ENCODE measurements around the gene SCPEP1. TPM values are rescaled to one million over a fixed set of nuclear protein-coding genes. Genes with fewer than 3 reads are reported as not detected.

The SCPEP1 gene
- total and polyA plus RNA-seq, 2 donors: 11.1 to 49.9 TPM

DNA sequence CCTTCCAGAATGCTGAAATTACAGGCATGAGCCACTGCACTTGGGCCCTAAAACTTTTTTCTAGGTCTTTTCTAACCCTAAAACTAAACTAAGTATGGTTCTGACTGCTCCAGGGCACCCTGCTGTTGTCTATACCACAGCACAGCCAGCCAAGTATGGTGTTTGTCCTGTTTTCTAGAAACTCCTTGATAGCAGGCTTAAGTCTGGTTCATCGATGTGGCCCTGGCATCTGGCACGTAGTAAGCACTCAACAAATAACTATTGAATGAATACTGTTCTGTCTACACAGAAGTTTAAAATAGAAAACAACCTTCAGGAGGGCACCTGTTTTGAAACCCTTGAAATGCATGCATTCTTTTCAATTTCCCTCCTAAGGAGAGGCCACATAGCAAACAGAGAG is 62.6 kb downstream of the SCPEP1 start:
- H3K9me3 ChIP-seq (ENCODE audit: control insufficient read depth in 2 of 2, insufficient read depth in 1 of 2, low read length in 1 of 2): peaks cover 0 to 1% of the 10 kb centered on the region in 2 donors
- H3K27me3 ChIP-seq (ENCODE audit: control insufficient read depth in 2 of 2, insufficient read depth in 1 of 2, low read length in 1 of 2): peaks cover 16 to 64% of the 10 kb centered on the region in 2 donors
- no peak overlapping the region for H3K27ac ChIP-seq (ENCODE audit: low read depth in 1 of 2, low read length in 1 of 2)
- peaks cover 0 to 2% of the 10 kb centered on the region in 2 donors for H3K4me1 ChIP-seq (ENCODE audit: control insufficient read depth in 2 of 2, insufficient read depth in 2 of 2, low read length in 2 of 2)
- no peak for DNase-seq (ENCODE audit: low read depth in 6 of 9, low spot score in 9 of 9)
- 95% methylated on average over 2 of the region's 2 CpGs for WGBS
- H3K36me3 ChIP-seq (ENCODE audit: control insufficient read depth in 2 of 2, insufficient read depth in 2 of 2, low read length in 1 of 2): no peaks in the 10 kb centered on the region
- H3K4me3 ChIP-seq (ENCODE audit: low read length in 2 of 2): no peak overlapping the region

- WGBS: 86% methylated on average over 4 of the region's 4 CpGs
- DNase-seq (ENCODE audit: low read depth in 6 of 9, low spot score in 9 of 9): no peak
- no peak overlapping the region for H3K27ac ChIP-seq (ENCODE audit: low read depth in 1 of 2, low read length in 1 of 2)
- H3K9me3 ChIP-seq (ENCODE audit: control insufficient read depth in 2 of 2, insufficient read depth in 1 of 2, low read length in 1 of 2): peaks cover 1 to 6% of the 10 kb centered on the region in 2 donors
- H3K4me1 ChIP-seq (ENCODE audit: control insufficient read depth in 2 of 2, insufficient read depth in 2 of 2, low read length in 2 of 2): peaks cover 0 to 8% of the 10 kb centered on the region in 2 donors
- no peak overlapping the region for H3K4me3 ChIP-seq (ENCODE audit: low read length in 2 of 2)
- H3K36me3 ChIP-seq (ENCODE audit: control insufficient read depth in 2 of 2, insufficient read depth in 2 of 2, low read length in 1 of 2): no peaks in the 10 kb centered on the region
- H3K27me3 ChIP-seq (ENCODE audit: control insufficient read depth in 2 of 2, insufficient read depth in 1 of 2, low read length in 1 of 2): peaks cover 23 to 77% of the 10 kb centered on the region in 2 donors
These were observed 65.3 kb downstream of the SCPEP1 start for GRCh38 chr17:57043276-57043675.

DNA sequence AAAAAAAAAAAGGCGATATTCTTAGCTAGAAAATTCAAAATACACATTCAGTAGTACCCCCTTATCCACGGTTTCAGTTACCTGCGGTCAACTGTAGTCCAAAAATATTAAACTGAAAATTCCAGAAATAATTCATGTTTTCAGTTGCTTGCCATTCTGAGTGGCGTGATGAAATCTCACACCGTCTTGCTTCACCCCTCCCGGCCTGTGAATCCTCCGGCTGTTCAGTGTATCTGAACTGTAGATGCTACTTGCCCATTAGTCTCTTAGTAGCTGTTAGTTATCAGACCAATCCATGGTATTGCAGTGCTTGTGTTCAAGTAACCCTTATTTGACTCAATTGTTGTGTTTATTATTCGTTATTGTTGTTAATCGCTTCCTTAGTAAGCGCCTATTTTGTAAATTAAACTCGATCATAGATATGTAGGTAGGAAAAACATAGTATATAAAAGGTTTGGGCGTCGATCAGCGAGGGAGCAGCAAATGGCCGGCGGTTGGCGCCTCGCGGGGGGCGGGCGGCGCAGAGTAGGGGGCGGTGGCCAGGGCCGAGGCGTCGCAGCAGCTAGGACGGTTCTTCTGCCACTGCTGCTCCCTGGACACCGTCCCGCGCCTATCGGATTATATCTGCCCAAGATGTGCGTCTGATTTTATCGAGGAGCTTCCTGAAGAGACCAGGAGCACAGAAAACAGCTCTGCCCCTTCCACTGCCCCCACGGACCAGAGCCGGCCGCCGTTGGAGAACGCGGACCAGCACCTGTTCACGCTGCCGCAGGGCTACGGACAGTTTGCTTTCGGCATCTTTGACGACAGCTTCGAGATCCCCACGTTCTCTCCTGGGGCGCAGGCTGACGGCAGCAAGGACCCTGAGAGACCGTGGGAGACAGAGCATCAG is 67.3 kb downstream of the SCPEP1 start:
- no peak overlapping the region for H3K27ac ChIP-seq (ENCODE audit: low read depth in 1 of 2, low read length in 1 of 2)

GRCh38 chr17:57045868-57046704 is 68.2 kb downstream of the SCPEP1 start:
- no peak overlapping the region for H3K4me3 ChIP-seq (ENCODE audit: low read length in 2 of 2)
- DNase-seq (ENCODE audit: low read depth in 6 of 9, low spot score in 9 of 9): no peak
- no peaks in the 10 kb centered on the region for H3K36me3 ChIP-seq (ENCODE audit: control insufficient read depth in 2 of 2, insufficient read depth in 2 of 2, low read length in 1 of 2)
- peaks cover 0 to 8% of the 10 kb centered on the region in 2 donors for H3K4me1 ChIP-seq (ENCODE audit: control insufficient read depth in 2 of 2, insufficient read depth in 2 of 2, low read length in 2 of 2)
- H3K9me3 ChIP-seq (ENCODE audit: control insufficient read depth in 2 of 2, insufficient read depth in 1 of 2, low read length in 1 of 2): peaks cover 1 to 6% of the 10 kb centered on the region in 2 donors
- H3K27me3 ChIP-seq (ENCODE audit: control insufficient read depth in 2 of 2, insufficient read depth in 1 of 2, low read length in 1 of 2): peaks cover 22 to 69% of the 10 kb centered on the region in 2 donors
- H3K27ac ChIP-seq (ENCODE audit: low read depth in 1 of 2, low read length in 1 of 2): no peak overlapping the region
- 17% methylated on average over 69 of the region's 69 CpGs for WGBS

More for the DNA sequence above, 67.3 kb downstream of the SCPEP1 start:
- Histone ChIP-seq H3K4me3 (ENCODE audit: low read length in 2 of 2) (no peak overlapping the region), H3K9me3 (ENCODE audit: control insufficient read depth in 2 of 2, insufficient read depth in 1 of 2, low read length in 1 of 2) (peaks cover 1 to 6% of the 10 kb centered on the region in 2 donors), H3K36me3 (ENCODE audit: control insufficient read depth in 2 of 2, insufficient read depth in 2 of 2, low read length in 1 of 2) (no peaks in the 10 kb centered on the region), H3K27me3 (ENCODE audit: control insufficient read depth in 2 of 2, insufficient read depth in 1 of 2, low read length in 1 of 2) (peaks cover 22 to 74% of the 10 kb centered on the region in 2 donors), H3K4me1 (ENCODE audit: control insufficient read depth in 2 of 2, insufficient read depth in 2 of 2, low read length in 2 of 2) (peaks cover 0 to 8% of the 10 kb centered on the region in 2 donors)
- 36% methylated on average over 49 of the region's 49 CpGs for WGBS
- DNase-seq (ENCODE audit: low read depth in 6 of 9, low spot score in 9 of 9): no peak

- no peak for DNase-seq (ENCODE audit: low read depth in 6 of 9, low spot score in 9 of 9)
- Histone ChIP-seq H3K9me3 (ENCODE audit: control insufficient read depth in 2 of 2, insufficient read depth in 1 of 2, low read length in 1 of 2) (peaks cover 1 to 6% of the 10 kb centered on the region in 2 donors), H3K4me3 (ENCODE audit: low read length in 2 of 2) (no peak overlapping the region), H3K27me3 (ENCODE audit: control insufficient read depth in 2 of 2, insufficient read depth in 1 of 2, low read length in 1 of 2) (peaks cover 22 to 67% of the 10 kb centered on the region in 2 donors), H3K27ac (ENCODE audit: low read depth in 1 of 2, low read length in 1 of 2) (no peak overlapping the region), H3K36me3 (ENCODE audit: control insufficient read depth in 2 of 2, insufficient read depth in 2 of 2, low read length in 1 of 2) (no peaks in the 10 kb centered on the region), H3K4me1 (ENCODE audit: control insufficient read depth in 2 of 2, insufficient read depth in 2 of 2, low read length in 2 of 2) (peaks cover 0 to 8% of the 10 kb centered on the region in 2 donors)
- 60% methylated on average over 18 of the region's 18 CpGs for WGBS
These were observed 68.8 kb downstream of the SCPEP1 start for GRCh38 chr17:57046749-57047148.

DNA sequence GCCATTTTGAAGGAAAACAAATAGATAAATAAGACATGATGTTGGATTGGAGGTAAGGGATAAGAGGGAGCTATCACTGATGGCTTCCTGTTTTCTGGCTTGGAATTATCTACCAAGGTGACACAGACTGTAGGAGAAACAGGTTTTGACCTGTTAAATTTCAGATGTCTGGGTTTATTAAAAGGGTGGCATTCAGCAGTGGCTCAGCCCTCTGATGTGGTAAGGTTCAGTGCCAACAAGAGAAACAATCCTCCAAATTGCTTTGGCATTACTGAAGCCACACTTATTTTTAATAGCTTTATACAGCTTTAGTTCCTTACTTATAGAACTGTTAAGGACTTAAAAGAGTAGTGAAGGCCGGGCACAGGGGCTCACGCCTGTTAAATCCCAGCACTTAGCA is 70.2 kb downstream of the SCPEP1 start:
- 97% methylated on average over 2 of the region's 2 CpGs for WGBS

GRCh38 chr17:57050306-57050705 is 72.4 kb downstream of the SCPEP1 start:
- DNase-seq (ENCODE audit: low read depth in 6 of 9, low spot score in 9 of 9): no peak
- Histone ChIP-seq H3K4me1 (ENCODE audit: control insufficient read depth in 2 of 2, insufficient read depth in 2 of 2, low read length in 2 of 2) (peaks cover 0 to 13% of the 10 kb centered on the region in 2 donors), H3K9me3 (ENCODE audit: control insufficient read depth in 2 of 2, insufficient read depth in 1 of 2, low read length in 1 of 2) (peaks cover under 1 to 6% of the 10 kb centered on the region in 2 donors), H3K27me3 (ENCODE audit: control insufficient read depth in 2 of 2, insufficient read depth in 1 of 2, low read length in 1 of 2) (peaks cover 14 to 39% of the 10 kb centered on the region in 2 donors), H3K27ac (ENCODE audit: low read depth in 1 of 2, low read length in 1 of 2) (no peak overlapping the region), H3K4me3 (ENCODE audit: low read length in 2 of 2) (no peak overlapping the region), H3K36me3 (ENCODE audit: control insufficient read depth in 2 of 2, insufficient read depth in 2 of 2, low read length in 1 of 2) (no peaks in the 10 kb centered on the region)
- 93% methylated on average over 5 of the region's 5 CpGs for WGBS

More for the DNA sequence above, 70.2 kb downstream of the SCPEP1 start:
- no peak for DNase-seq (ENCODE audit: low read depth in 6 of 9, low spot score in 9 of 9)
- H3K4me3 ChIP-seq (ENCODE audit: low read length in 2 of 2): no peak overlapping the region
- no peaks in the 10 kb centered on the region for H3K36me3 ChIP-seq (ENCODE audit: control insufficient read depth in 2 of 2, insufficient read depth in 2 of 2, low read length in 1 of 2)
- H3K27me3 ChIP-seq (ENCODE audit: control insufficient read depth in 2 of 2, insufficient read depth in 1 of 2, low read length in 1 of 2): peaks cover 22 to 62% of the 10 kb centered on the region in 2 donors
- peaks cover 0 to 8% of the 10 kb centered on the region in 2 donors for H3K4me1 ChIP-seq (ENCODE audit: control insufficient read depth in 2 of 2, insufficient read depth in 2 of 2, low read length in 2 of 2)
- peaks cover 1 to 6% of the 10 kb centered on the region in 2 donors for H3K9me3 ChIP-seq (ENCODE audit: control insufficient read depth in 2 of 2, insufficient read depth in 1 of 2, low read length in 1 of 2)
- H3K27ac ChIP-seq (ENCODE audit: low read depth in 1 of 2, low read length in 1 of 2): no peak overlapping the region

- H3K9me3 ChIP-seq (ENCODE audit: control insufficient read depth in 2 of 2, insufficient read depth in 1 of 2, low read length in 1 of 2): no peaks in the 10 kb centered on the region
- peaks cover 0 to 5% of the 10 kb centered on the region in 2 donors for H3K4me1 ChIP-seq (ENCODE audit: control insufficient read depth in 2 of 2, insufficient read depth in 2 of 2, low read length in 2 of 2)
- no peaks in the 10 kb centered on the region for H3K36me3 ChIP-seq (ENCODE audit: control insufficient read depth in 2 of 2, insufficient read depth in 2 of 2, low read length in 1 of 2)
- no peak overlapping the region for H3K27ac ChIP-seq (ENCODE audit: low read depth in 1 of 2, low read length in 1 of 2)
- 89% methylated on average over 5 of the region's 5 CpGs for WGBS
- H3K4me3 ChIP-seq (ENCODE audit: low read length in 2 of 2): no peak overlapping the region
- peak in 1 of 9 donors; percentile 18 for DNase-seq (ENCODE audit: low read depth in 6 of 9, low spot score in 9 of 9)
- peaks cover 9 to 23% of the 10 kb centered on the region in 2 donors for H3K27me3 ChIP-seq (ENCODE audit: control insufficient read depth in 2 of 2, insufficient read depth in 1 of 2, low read length in 1 of 2)
These were observed 74.0 kb downstream of the SCPEP1 start for GRCh38 chr17:57051886-57052361.
